ENCODE data around the gene RNF112.

GRCh38 chr17:19379361-19380065 is 31.5 kb upstream of the RNF112 start:
- TF ChIP-seq, protein P1, sequence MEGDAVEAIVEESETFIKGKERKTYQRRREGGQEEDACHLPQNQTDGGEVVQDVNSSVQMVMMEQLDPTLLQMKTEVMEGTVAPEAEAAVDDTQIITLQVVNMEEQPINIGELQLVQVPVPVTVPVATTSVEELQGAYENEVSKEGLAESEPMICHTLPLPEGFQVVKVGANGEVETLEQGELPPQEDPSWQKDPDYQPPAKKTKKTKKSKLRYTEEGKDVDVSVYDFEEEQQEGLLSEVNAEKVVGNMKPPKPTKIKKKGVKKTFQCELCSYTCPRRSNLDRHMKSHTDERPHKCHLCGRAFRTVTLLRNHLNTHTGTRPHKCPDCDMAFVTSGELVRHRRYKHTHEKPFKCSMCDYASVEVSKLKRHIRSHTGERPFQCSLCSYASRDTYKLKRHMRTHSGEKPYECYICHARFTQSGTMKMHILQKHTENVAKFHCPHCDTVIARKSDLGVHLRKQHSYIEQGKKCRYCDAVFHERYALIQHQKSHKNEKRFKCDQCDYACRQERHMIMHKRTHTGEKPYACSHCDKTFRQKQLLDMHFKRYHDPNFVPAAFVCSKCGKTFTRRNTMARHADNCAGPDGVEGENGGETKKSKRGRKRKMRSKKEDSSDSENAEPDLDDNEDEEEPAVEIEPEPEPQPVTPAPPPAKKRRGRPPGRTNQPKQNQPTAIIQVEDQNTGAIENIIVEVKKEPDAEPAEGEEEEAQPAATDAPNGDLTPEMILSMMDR (IDR thresholded peaks at IDR 0.05): no peak
- TF ChIP-seq, protein P2, sequence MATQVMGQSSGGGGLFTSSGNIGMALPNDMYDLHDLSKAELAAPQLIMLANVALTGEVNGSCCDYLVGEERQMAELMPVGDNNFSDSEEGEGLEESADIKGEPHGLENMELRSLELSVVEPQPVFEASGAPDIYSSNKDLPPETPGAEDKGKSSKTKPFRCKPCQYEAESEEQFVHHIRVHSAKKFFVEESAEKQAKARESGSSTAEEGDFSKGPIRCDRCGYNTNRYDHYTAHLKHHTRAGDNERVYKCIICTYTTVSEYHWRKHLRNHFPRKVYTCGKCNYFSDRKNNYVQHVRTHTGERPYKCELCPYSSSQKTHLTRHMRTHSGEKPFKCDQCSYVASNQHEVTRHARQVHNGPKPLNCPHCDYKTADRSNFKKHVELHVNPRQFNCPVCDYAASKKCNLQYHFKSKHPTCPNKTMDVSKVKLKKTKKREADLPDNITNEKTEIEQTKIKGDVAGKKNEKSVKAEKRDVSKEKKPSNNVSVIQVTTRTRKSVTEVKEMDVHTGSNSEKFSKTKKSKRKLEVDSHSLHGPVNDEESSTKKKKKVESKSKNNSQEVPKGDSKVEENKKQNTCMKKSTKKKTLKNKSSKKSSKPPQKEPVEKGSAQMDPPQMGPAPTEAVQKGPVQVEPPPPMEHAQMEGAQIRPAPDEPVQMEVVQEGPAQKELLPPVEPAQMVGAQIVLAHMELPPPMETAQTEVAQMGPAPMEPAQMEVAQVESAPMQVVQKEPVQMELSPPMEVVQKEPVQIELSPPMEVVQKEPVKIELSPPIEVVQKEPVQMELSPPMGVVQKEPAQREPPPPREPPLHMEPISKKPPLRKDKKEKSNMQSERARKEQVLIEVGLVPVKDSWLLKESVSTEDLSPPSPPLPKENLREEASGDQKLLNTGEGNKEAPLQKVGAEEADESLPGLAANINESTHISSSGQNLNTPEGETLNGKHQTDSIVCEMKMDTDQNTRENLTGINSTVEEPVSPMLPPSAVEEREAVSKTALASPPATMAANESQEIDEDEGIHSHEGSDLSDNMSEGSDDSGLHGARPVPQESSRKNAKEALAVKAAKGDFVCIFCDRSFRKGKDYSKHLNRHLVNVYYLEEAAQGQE (IDR thresholded peaks at IDR 0.05; ENCODE audit: insufficient read depth in 1 of 2, low read depth in 2 of 2, low read length in 1 of 2): no peak
